Measurements from ENCODE around the gene UTP11.
"Not testable (repeated sequence)": the region's sequence is repeated elsewhere in the genome, so short reads cannot be mapped to it uniquely, and the experiment has no call there.

UTP11 gene, protein sequence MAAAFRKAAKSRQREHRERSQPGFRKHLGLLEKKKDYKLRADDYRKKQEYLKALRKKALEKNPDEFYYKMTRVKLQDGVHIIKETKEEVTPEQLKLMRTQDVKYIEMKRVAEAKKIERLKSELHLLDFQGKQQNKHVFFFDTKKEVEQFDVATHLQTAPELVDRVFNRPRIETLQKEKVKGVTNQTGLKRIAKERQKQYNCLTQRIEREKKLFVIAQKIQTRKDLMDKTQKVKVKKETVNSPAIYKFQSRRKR

GRCh38 chr1:38012363-38013226 is at the start of gene UTP11:
TSS of gene UTP11 (plus strand) at chr1:38012734. CDS start at chr1:38012803, 69 bp downstream.
- DNase-seq (ENCODE audit: low spot score), result peak; percentile 100

- not testable (repeated sequence) for DNase-seq (ENCODE audit: low spot score)
Observed at GRCh38 chr1:37964106-37964505, 48.4 kb upstream of the UTP11 start.

- no peak for DNase-seq (ENCODE audit: low spot score)
Observed at GRCh38 chr1:37965301-37965700, 47.2 kb upstream of the UTP11 start.

GRCh38 chr1:37973684-37974083 is 38.9 kb upstream of the UTP11 start:
- DNase-seq (ENCODE audit: low spot score), result not testable (repeated sequence)

- DNase-seq (ENCODE audit: low spot score), result no peak
Observed at GRCh38 chr1:37974567-37974966, 38.0 kb upstream of the UTP11 start.

GRCh38 chr1:37975083-37975482 is 37.5 kb upstream of the UTP11 start:
- peak; percentile 72 for DNase-seq (ENCODE audit: low spot score)

DNA sequence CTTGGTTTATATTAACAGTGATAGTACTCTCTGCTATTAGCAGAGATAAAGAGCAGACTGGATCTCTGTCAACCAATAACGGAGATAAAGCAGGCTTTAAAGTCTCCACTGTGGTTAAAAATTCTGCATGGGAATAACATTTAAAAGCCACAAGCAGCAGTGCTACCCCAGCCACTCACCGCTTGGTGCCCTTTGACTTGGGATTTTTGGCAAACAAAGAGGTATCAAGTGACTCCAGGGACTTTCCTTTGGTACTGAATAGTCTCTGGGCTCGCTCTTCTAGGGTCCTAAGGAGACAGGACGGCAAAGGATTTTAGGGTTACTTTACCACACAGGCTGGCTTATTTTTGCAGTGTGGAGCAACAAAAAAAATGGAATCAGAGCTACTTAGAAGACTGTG is 34.0 kb upstream of the UTP11 start:
- DNase-seq (ENCODE audit: low spot score), result no peak

- no peak for DNase-seq (ENCODE audit: low spot score)
Observed at GRCh38 chr1:37983546-37983945, 29.0 kb upstream of the UTP11 start.

DNA sequence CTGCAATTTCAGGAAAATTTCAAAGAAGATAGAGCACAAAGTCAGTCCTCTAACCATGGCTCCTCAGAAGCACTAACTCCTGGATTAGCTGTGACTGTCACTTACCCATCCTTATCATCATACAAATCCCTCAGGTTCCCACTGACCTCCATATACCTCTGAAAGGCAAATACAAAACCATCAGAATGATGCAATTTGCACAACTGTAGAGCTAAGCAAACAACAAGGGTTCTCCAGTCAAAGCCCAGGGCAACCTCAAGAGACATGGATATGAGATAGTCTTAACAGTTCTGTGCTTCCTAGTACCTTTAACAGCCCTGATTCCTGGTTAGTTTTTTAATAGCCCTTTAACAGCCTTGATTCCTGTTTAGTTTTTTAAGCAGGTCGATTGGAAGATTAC is 24.9 kb upstream of the UTP11 start:
- DNase-seq (ENCODE audit: low spot score), result no peak

DNA sequence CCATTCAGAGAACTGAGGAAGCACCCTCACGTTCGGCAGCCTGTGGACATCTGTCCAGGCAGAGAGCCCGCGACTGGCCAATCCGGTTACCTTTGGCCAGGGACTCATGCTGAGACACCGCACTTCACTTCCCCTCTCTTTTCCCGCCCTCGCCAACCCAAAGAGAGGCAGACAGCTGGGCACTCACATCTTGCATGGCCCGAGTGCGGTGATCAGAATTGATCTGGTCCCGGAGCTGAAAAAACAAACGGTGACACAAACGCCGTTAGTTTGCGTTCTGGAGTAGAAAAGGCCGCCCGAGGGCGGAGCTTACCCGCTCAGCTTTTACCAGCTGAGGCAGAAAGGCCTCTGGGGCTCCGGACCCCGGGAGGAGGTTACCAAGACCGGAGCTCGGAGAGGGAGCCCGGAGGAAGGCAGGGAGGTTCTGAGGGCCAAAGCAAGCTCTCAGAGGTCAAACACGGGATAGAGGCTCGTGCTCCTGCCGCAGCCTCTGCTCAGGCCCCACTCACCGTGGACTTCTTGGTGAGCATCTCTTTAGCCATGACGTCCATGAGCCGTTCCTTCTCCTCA is 23.1 kb upstream of the UTP11 start:
- DNase-seq (ENCODE audit: low spot score), result peak; percentile 40

GRCh38 chr1:37994886-37995566 is 17.5 kb upstream of the UTP11 start:
- no peak for DNase-seq (ENCODE audit: low spot score)

DNA sequence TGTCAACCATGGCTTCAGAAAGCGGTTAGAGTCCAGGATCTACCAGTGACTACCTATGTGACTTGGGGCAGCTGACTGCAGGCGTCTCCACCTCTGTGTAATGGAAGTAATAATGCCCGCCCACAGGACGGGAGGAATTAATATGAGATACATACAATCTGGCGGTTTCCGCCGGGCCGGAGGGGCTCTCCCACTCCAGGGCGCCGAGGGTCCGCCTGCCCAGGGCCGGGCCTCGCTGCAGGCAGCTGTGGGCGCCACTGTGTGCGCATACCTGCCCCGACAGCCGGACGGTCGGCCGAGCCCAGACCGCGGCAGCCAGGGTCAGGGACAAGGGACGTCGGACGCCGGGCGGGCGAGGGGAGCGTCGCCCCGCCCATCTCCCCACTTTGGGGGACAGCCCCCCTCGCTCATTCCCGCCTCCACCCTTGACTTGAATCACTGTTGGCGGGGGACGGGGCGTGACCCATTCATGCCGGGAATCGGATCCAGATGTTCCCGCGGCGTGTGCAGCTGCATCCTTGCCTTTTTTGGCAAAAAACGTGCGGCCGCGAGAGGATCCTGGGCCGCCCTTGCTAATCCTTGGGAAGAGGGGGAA is 16.7 kb upstream of the UTP11 start:
- no peak for DNase-seq (ENCODE audit: low spot score)

- DNase-seq (ENCODE audit: low spot score), result no peak
Observed at GRCh38 chr1:37997256-37998088, 15.1 kb upstream of the UTP11 start.

- DNase-seq (ENCODE audit: low spot score), result no peak
Observed at GRCh38 chr1:37998089-37998808, 14.3 kb upstream of the UTP11 start.

GRCh38 chr1:37998913-37999429 is 13.6 kb upstream of the UTP11 start:
- no peak for DNase-seq (ENCODE audit: low spot score)

GRCh38 chr1:37999430-38000232 is 12.9 kb upstream of the UTP11 start:
- DNase-seq (ENCODE audit: low spot score), result no peak

GRCh38 chr1:38000233-38000528 is 12.4 kb upstream of the UTP11 start:
- no peak for DNase-seq (ENCODE audit: low spot score)

GRCh38 chr1:38000529-38001455 is 11.7 kb upstream of the UTP11 start:
- DNase-seq (ENCODE audit: low spot score), result no peak
